ENCODE measurements around the gene CCT6B. TPM values are rescaled to one million over a fixed set of nuclear protein-coding genes. Genes with fewer than 3 reads are reported as not detected.
A peak's percentile ranks its signal among the peaks of the same experiment; 100 is the strongest.

The CCT6B gene
- total and polyA plus RNA-seq, 2 of the 4 experiments (the other 2 are of a cell fraction) = 0.72 to 1.1 TPM

DNA sequence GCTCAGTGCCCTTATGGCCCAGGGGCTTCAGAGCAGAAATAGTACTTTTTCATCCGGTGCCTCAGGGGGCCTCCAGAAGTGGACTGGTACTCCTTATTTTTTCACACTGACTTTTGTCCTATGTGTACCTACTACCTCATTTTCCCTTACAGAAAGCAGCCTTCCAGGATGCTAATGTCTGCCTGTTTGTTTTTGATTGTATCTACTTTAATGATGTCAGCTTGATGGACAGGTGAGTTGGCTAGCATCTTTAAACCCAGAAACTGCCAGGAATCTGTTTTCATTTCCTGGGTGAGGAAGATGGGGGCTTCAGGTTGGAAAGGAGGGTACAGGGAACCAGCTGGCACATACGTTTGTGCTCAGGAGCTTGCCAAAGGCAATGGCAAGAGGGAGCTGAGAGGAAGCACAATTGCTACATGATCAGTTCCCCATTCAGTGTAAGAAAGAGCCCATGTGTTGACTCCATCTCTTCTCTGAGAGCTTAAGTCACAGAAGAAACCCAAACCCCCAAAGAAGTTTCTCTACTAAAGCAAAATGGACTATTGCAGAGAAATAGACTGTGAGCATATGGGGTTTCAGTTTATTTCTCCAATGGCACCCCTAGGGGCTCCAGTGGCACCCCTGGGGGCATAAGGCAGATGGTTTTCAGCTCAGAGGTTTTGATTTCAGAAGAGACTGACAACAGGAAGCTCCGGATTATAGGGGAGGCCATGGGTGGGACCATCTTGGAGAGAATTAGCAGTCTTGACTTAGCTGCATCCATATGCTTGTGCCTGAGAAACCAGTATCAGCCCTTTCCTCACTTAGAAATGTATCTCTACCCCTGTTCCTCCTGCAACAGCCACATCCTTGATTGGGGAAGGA is 35.4 kb upstream of the CCT6B start:
- no CpG with 5 or more reads among the region's 3 CpGs for WGBS, 2 experiments (ENCODE audit: extremely low coverage in 2 of 2, insufficient read length in 1 of 2)

More for the DNA sequence above, 35.4 kb upstream of the CCT6B start:
- TF ChIP-seq CHD1 (IDR thresholded peaks at IDR 0.05; ENCODE audit: low read depth, low read length) (no peak), BHLHE40 (IDR thresholded peaks at IDR 0.05; ENCODE audit: low read depth, low read length) (no peak), MAFK (IDR thresholded peaks at IDR 0.05; ENCODE audit: low read depth, low read length) (no peak), NFE2L2 (IDR thresholded peaks at IDR 0.05; ENCODE audit: low read depth, low read length) (no peak), FOS (IDR thresholded peaks at IDR 0.05; ENCODE audit: low read depth, low read length) (no peak), RAD21 (IDR thresholded peaks at IDR 0.05; ENCODE audit: low read length) (no peak), RCOR1 (IDR thresholded peaks at IDR 0.05; ENCODE audit: insufficient replicate concordance, low read length) (no peak), MXI1 (IDR thresholded peaks at IDR 0.05; ENCODE audit: borderline replicate concordance, low read depth, low read length) (no peak)
- TF ChIP-seq, protein P1, sequence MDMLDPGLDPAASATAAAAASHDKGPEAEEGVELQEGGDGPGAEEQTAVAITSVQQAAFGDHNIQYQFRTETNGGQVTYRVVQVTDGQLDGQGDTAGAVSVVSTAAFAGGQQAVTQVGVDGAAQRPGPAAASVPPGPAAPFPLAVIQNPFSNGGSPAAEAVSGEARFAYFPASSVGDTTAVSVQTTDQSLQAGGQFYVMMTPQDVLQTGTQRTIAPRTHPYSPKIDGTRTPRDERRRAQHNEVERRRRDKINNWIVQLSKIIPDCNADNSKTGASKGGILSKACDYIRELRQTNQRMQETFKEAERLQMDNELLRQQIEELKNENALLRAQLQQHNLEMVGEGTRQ (IDR thresholded peaks at IDR 0.05; ENCODE audit: low read depth, low read length) = no peak
- TF ChIP-seq, protein P2, sequence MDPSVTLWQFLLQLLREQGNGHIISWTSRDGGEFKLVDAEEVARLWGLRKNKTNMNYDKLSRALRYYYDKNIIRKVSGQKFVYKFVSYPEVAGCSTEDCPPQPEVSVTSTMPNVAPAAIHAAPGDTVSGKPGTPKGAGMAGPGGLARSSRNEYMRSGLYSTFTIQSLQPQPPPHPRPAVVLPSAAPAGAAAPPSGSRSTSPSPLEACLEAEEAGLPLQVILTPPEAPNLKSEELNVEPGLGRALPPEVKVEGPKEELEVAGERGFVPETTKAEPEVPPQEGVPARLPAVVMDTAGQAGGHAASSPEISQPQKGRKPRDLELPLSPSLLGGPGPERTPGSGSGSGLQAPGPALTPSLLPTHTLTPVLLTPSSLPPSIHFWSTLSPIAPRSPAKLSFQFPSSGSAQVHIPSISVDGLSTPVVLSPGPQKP (IDR thresholded peaks at IDR 0.05; ENCODE audit: borderline replicate concordance, low read depth, low read length) = no peak
- TF ChIP-seq, protein P3, sequence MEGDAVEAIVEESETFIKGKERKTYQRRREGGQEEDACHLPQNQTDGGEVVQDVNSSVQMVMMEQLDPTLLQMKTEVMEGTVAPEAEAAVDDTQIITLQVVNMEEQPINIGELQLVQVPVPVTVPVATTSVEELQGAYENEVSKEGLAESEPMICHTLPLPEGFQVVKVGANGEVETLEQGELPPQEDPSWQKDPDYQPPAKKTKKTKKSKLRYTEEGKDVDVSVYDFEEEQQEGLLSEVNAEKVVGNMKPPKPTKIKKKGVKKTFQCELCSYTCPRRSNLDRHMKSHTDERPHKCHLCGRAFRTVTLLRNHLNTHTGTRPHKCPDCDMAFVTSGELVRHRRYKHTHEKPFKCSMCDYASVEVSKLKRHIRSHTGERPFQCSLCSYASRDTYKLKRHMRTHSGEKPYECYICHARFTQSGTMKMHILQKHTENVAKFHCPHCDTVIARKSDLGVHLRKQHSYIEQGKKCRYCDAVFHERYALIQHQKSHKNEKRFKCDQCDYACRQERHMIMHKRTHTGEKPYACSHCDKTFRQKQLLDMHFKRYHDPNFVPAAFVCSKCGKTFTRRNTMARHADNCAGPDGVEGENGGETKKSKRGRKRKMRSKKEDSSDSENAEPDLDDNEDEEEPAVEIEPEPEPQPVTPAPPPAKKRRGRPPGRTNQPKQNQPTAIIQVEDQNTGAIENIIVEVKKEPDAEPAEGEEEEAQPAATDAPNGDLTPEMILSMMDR (conservative IDR thresholded peaks at IDR 0.05; ENCODE audit: low read depth, low read length) = no peak
- Histone ChIP-seq H2AK9ac (replicated peaks; ENCODE audit: low read depth, low read length, poor library complexity) (no peak overlapping the region), H3K9me3 (ENCODE audit: control insufficient read depth, insufficient read depth, low read length) (no peaks in the 10 kb centered on the region), H3K9me1 (ENCODE audit: insufficient read depth, low read length) (peaks cover 13% of the 10 kb centered on the region), H3K23ac (ENCODE audit: low read depth, low read length) (no peak overlapping the region), H2BK5ac (ENCODE audit: low read depth, low read length, poor library complexity, severe bottlenecking) (peak overlapping the region; percentile 35), H3K27me3 (ENCODE audit: control insufficient read depth, insufficient read depth, low read length) (no peaks in the 10 kb centered on the region), H2BK15ac (ENCODE audit: low read depth, low read length) (no peak overlapping the region; the same call in 2 of the 3 replicates), H3K4me3 (ENCODE audit: insufficient read depth, low read depth, low read length) (no peak overlapping the region), H3K4me1 (ENCODE audit: control insufficient read depth, insufficient read depth, low read length) (peaks cover 18% of the 10 kb centered on the region), H3K27ac (ENCODE audit: insufficient read depth, low read length) (peak overlapping the region; percentile 77), H3K9ac (ENCODE audit: low read depth, low read length) (no peak overlapping the region), H2BK20ac (ENCODE audit: low read depth, low read length) (no peak overlapping the region), H4K8ac (ENCODE audit: low read depth in 2 of 2, low read length in 2 of 2) (peak overlapping the region; percentile 78 to 83; a peak in 2 of 4 replicates), H2AFZ (replicated peaks; ENCODE audit: low read length, poor library complexity) (peak overlapping the region; percentile 69), H4K20me1 (ENCODE audit: insufficient read depth, low read length) (no peaks in the 10 kb centered on the region), H3K4me2 (ENCODE audit: low read depth, low read length) (peak overlapping the region; percentile 17), H2AK5ac (ENCODE audit: low read depth, low read length) (peak overlapping the region; percentile 71; the same call in 1 of the 2 replicates), H3K36me3 (ENCODE audit: control insufficient read depth, insufficient read depth, low read length) (peaks cover 54% of the 10 kb centered on the region), H3K56ac (ENCODE audit: extremely low read depth, insufficient read depth, low read length) (no peak overlapping the region), H2BK120ac (ENCODE audit: low read depth, low read length) (peak overlapping the region; percentile 63), H4K91ac (ENCODE audit: insufficient read depth, low read depth, low read length) (peak overlapping the region; percentile 54), H3K4ac (ENCODE audit: low read depth, low read length) (peak overlapping the region; percentile 64), H4K5ac (ENCODE audit: low read depth, low read length) (peak overlapping the region; percentile 23; the same call in 1 of the 2 replicates), H3K14ac (replicated peaks; ENCODE audit: low read depth, low read length) (peak overlapping the region; percentile 33; the same call in 1 of the 2 replicates), H3K79me1 (ENCODE audit: low read depth in 1 of 2, low read length in 2 of 2) (peaks cover 0 to 10% of the 10 kb centered on the region in 2 experiments; a peak in 1 of 4 replicates), H3K18ac (ENCODE audit: low read depth, low read length) (peak overlapping the region; percentile 15)
- POLR2A ChIA-PET (ENCODE audit: unreplicated experiment) = interaction anchor here (1.0 kb wide), 1 partner anchor 123 kb away, joined by 3 read pairs; the partner anchor contains the start of gene RAD51D
- CTCF ChIA-PET = interaction anchor here (0.6 to 1.1 kb wide), 3 partner anchors 25 to 416 kb away, joined by 3 to 7 read pairs (median 3); no protein-coding TSS in a partner anchor
- dilution Hi-C loops (cut with HindIII; ENCODE audit: low sequenced_read_pairs, unreplicated experiment) (no loop called here), in situ Hi-C loops (cut with MboI; ENCODE audit: low sequenced_read_pairs) (loop anchor here (5.0 to 25.0 kb wide), 2 partner anchors 96 to 591 kb away; partner anchors contain the start of genes AP2B1 and PEX12), intact Hi-C loops (cut with micrococcal nuclease) (loop anchor here (1.0 to 10.0 kb wide), 3 partner anchors 15 to 574 kb away; no protein-coding TSS in a partner anchor)
- BruUV-seq (replicated peaks) = no TSS peak
- peak; percentile 7 for DNase-seq
- ATAC-seq (ENCODE audit: low read depth) = no peak; the same call in 1 of the 2 replicates

Data from IMR-90 (cell line).